Sigmoid colon (tissue), 7 donors: ENCODE results near the gene IQCM. TPM values are rescaled to one million over a fixed set of nuclear protein-coding genes. Genes with fewer than 3 reads are reported as not detected.

Experiments
- DNase-seq: peaks from one replicate; pipeline ENCODE4 v3.0.0-alpha.2; 2019
- H3K27ac ChIP-seq, 4 donors: fragments of 200-600 bp; sonication (generic); one replicate each; pipeline ENCODE4 v1.5.1; 2016 to 2019; ENCODE audit warnings: mild to moderate bottlenecking in 1 of 4
- H3K27me3 ChIP-seq, 3 donors: fragments of 200-600 bp; sonication (generic); one replicate each; pipeline ENCODE4 v1.5.1; 2019; ENCODE audit warnings: mild to moderate bottlenecking in 1 of 3
- H3K36me3 ChIP-seq, 4 donors: fragments of 200-600 bp; sonication (generic); one replicate each; pipeline ENCODE4 v1.5.1; 2016 to 2019
- H3K4me1 ChIP-seq, 4 donors: fragments of 200-600 bp; sonication (generic); one replicate each; pipeline ENCODE4 v1.5.1; 2017 to 2019
- H3K4me3 ChIP-seq, 4 donors: fragments of 200-600 bp; sonication (generic); one replicate each; pipeline ENCODE4 v1.5.1; 2017 to 2019; ENCODE audit warnings: mild to moderate bottlenecking in 2 of 4, moderate library complexity in 1 of 4
- H3K9me3 ChIP-seq, 4 donors: fragments of 200-600 bp in 3 of 4; sonication (generic) in 3 of 4; one replicate each; pipeline versions ENCODE4 v1.5.1 to v1.6.1; 2013 to 2019
- EP300 ChIP-seq, 4 donors: sonication (generic); formaldehyde crosslinking; IDR thresholded peaks; one replicate each; pipeline ENCODE4 v1.6.1; 2017; ENCODE audit warnings: antibody characterized with exemption in 4 of 4
- POLR2A ChIP-seq, 2 donors: fragments of 450-650 bp; IDR thresholded peaks; one replicate each; pipeline ENCODE4 v1.6.1; 2016; ENCODE audit warnings: antibody characterized with exemption in 2 of 2, mild to moderate bottlenecking in 2 of 2, moderate library complexity in 2 of 2
- POLR2AphosphoS5 ChIP-seq, 4 donors: sonication (generic); formaldehyde crosslinking; IDR thresholded peaks; one replicate each; pipeline ENCODE4 v1.6.1; 2017; ENCODE audit warnings: antibody characterized with exemption in 4 of 4
- WGBS, 2 donors: extraction: QIAGEN DNeasy Blood & Tissue Kit; methylation state at CpG; one replicate each; pipeline ENCODE4 v1.1.7; 2013; 5-methylcytosine and 5-hydroxymethylcytosine counted together
- intact Hi-C: fragments of 100-400 bp; cut with DNase I; formaldehyde crosslinking; loops from one replicate; pipeline ENCODE4 v1.15.1; 2023
- polyA plus RNA-seq, 3 donors: library from polyadenylated mRNA; stranded (reverse); fragments of 200-250 nt; gene quantifications; one replicate each; pipeline ENCODE4 v1.2.3, GENCODE V29; 2013
- total RNA-seq, 4 donors: library from RNA; depleted of rRNA; stranded (reverse); fragments of >200 nt; gene quantifications; one replicate each; pipeline ENCODE4 v1.1.0, GENCODE V29; 2016
- TF ChIP-seq, protein P1 (sequence below), 4 experiments: fragments of 450-650 bp in 3 of 4; fragments of 200-600 bp in 1 of 4; IDR thresholded peaks; one replicate each; pipeline ENCODE4 v1.5.1; 2016 to 2019; ENCODE audit warnings: antibody characterized with exemption in 4 of 4, mild to moderate bottlenecking in 3 of 4, moderate library complexity in 2 of 4
- donor health status: healthy with polysubstance abuse.
- donor health status: Bipolar disorder and iron deficiency.
- donor health status: healthy.

Gene IQCM
- total and polyA plus RNA-seq, 7 donors, result 0.41 to 1.2 TPM; not detected in 5

DNA sequence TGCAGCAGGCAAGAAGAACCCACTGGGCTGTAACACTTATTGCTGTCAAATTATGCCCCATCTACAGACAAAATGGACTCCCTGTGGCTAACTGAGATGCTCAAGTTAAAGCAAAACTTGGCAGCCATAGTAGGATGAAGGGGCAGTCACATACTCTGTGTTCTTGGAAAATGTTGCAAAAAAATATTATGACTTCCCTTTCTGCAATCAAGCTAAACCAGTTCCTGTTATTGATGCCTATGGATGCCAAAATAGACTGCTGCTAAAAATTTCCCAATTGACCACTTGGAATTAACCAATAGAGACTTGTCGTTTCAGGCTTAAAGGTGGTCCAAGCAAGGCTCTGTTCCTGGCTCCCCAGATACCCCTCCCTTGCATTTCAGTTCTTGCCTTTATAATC, 49.5 kb downstream of the IQCM start:
- no peak for TF ChIP-seq POLR2A (IDR thresholded peaks at IDR 0.05)
- no peak for TF ChIP-seq EP300 (IDR thresholded peaks at IDR 0.05)
- TF ChIP-seq POLR2AphosphoS5 (IDR thresholded peaks at IDR 0.05), result no peak
- TF ChIP-seq, protein P1, sequence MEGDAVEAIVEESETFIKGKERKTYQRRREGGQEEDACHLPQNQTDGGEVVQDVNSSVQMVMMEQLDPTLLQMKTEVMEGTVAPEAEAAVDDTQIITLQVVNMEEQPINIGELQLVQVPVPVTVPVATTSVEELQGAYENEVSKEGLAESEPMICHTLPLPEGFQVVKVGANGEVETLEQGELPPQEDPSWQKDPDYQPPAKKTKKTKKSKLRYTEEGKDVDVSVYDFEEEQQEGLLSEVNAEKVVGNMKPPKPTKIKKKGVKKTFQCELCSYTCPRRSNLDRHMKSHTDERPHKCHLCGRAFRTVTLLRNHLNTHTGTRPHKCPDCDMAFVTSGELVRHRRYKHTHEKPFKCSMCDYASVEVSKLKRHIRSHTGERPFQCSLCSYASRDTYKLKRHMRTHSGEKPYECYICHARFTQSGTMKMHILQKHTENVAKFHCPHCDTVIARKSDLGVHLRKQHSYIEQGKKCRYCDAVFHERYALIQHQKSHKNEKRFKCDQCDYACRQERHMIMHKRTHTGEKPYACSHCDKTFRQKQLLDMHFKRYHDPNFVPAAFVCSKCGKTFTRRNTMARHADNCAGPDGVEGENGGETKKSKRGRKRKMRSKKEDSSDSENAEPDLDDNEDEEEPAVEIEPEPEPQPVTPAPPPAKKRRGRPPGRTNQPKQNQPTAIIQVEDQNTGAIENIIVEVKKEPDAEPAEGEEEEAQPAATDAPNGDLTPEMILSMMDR (IDR thresholded peaks at IDR 0.05), result no peak
- Histone ChIP-seq H3K4me3 (no peak overlapping the region), H3K27me3 (no peaks in the 10 kb centered on the region), H3K36me3 (no peaks in the 10 kb centered on the region), H3K9me3 (no peaks in the 10 kb centered on the region), H3K27ac (no peak overlapping the region), H3K4me1 (no peaks in the 10 kb centered on the region)
- intact Hi-C loops, result no loop called here
- no peak for DNase-seq
- WGBS, 2 donors, result 87 to 96% methylated on average over 1 of the region's 1 CpG

- DNase-seq, result no peak
- TF ChIP-seq EP300 (IDR thresholded peaks at IDR 0.05), result no peak
- no peak for TF ChIP-seq POLR2AphosphoS5 (IDR thresholded peaks at IDR 0.05)
- TF ChIP-seq, protein P1 (IDR thresholded peaks at IDR 0.05), result no peak
- no peak for TF ChIP-seq POLR2A (IDR thresholded peaks at IDR 0.05)
- Histone ChIP-seq H3K27me3 (no peaks in the 10 kb centered on the region), H3K9me3 (no peaks in the 10 kb centered on the region), H3K4me3 (no peak overlapping the region), H3K27ac (no peak overlapping the region), H3K4me1 (no peaks in the 10 kb centered on the region), H3K36me3 (no peaks in the 10 kb centered on the region)
- WGBS, 2 donors, result 75 to 88% methylated on average over 3 of the region's 3 CpGs
- intact Hi-C loops, result no loop called here
Observed at GRCh38 chr4:149765630-149766029, 50.0 kb downstream of the IQCM start.

DNA sequence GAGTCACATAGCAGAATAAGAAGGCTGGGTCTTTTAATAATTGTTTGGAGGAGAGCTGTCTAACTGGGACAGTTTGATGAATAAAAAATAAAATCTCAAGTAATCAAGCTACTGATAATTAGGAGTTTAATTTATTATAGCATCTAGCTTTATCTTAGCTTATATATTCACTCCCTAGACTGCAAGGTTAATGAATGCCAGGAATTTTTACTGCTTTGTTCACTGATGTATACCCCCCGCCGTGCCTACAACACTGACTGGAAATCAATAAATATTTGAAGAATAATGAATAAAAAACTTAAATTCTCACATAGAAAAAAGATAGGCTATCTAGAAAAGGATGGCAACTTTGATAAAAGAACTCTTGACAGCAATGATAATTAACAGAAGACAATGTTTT, 59.7 kb downstream of the IQCM start:
- Histone ChIP-seq H3K27ac (no peak overlapping the region), H3K4me3 (no peak overlapping the region), H3K9me3 (no peaks in the 10 kb centered on the region), H3K27me3 (no peaks in the 10 kb centered on the region), H3K4me1 (no peaks in the 10 kb centered on the region), H3K36me3 (no peaks in the 10 kb centered on the region)
- TF ChIP-seq POLR2AphosphoS5 (IDR thresholded peaks at IDR 0.05) (no peak), POLR2A (IDR thresholded peaks at IDR 0.05) (no peak), EP300 (IDR thresholded peaks at IDR 0.05) (no peak)
- TF ChIP-seq, protein P1 (IDR thresholded peaks at IDR 0.05), result no peak
- intact Hi-C loops, result no loop called here
- WGBS, 2 donors, result 84 to 86% methylated on average over 2 of the region's 2 CpGs
- no peak for DNase-seq

DNA sequence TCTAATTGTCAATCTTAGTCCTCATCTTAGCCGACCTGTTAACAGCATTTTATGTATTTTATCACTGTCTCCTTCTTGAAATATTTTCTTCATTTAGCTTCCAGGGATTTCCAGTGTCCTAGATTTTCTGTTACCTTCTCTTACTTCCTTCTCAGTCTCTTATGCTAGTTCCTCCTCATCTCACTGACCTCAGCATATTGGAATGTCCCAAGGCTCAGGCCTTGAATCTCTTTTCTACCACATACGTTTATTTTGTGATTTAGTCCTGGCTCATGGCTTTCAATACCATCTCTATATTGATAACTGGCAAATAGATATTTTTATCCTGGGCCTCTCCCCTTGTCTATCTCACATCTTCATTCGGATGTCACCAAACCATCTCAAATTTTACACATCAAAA, 61.1 kb downstream of the IQCM start:
- 79 to 81% methylated on average over 3 of the region's 3 CpGs for WGBS, 2 donors

More for the DNA sequence above, 61.1 kb downstream of the IQCM start:
- no peak overlapping the region for H3K4me3 ChIP-seq
- DNase-seq, result no peak
- TF ChIP-seq, protein P1 (IDR thresholded peaks at IDR 0.05), result no peak
- TF ChIP-seq EP300 (IDR thresholded peaks at IDR 0.05) (no peak), POLR2AphosphoS5 (IDR thresholded peaks at IDR 0.05) (no peak), POLR2A (IDR thresholded peaks at IDR 0.05) (no peak)
- intact Hi-C loops, result no loop called here
- no peaks in the 10 kb centered on the region for H3K9me3 ChIP-seq
- no peaks in the 10 kb centered on the region for H3K27me3 ChIP-seq
- no peak overlapping the region for H3K27ac ChIP-seq
- no peaks in the 10 kb centered on the region for H3K4me1 ChIP-seq
- no peaks in the 10 kb centered on the region for H3K36me3 ChIP-seq
